SK-N-SH treated with all-trans-retinoic acid at 6 μM for 48 hours (cell line): ENCODE measurements around the gene PSMA5.

Source experiments
- ZC3H10 ChIP-seq: fragments of 250-450 bp; sonication (Bioruptor Pico); IDR thresholded peaks from 2 replicates; pipeline ENCODE4 v1.5.1; 2021; ENCODE audit warnings: mild to moderate bottlenecking, moderate library complexity
- ZFP3 ChIP-seq: fragments of 250-450 bp; sonication (Bioruptor Pico); IDR thresholded peaks from 2 replicates; pipeline ENCODE4 v1.5.0; 2020; ENCODE audit warnings: mild to moderate bottlenecking, moderate library complexity
- TF ChIP-seq, protein P1 (sequence below): fragments of 250-450 bp; sonication (Bioruptor Pico); IDR thresholded peaks from 2 replicates; pipeline ENCODE4 v1.5.1; 2021; ENCODE audit warnings: mild to moderate bottlenecking, moderate library complexity

DNA sequence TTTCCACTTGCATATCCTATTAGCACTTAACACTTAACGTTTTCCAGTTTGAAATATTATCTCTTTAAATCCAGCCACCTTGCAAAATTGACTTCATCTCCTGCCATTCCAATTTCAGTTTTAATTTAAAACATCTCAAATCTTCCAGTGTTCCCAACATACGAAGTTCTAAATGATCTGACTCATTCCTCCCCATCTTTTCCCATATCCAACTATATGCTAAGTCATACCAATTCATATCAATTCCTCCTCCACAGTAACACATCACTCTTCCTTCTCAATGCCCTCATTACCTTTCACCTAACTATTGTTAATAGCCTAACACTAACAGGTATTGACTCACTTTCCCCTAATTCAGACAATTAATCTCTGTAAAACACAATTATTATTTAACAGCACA is 2.8 kb downstream of the PSMA5 start:
- TF ChIP-seq, protein P1, sequence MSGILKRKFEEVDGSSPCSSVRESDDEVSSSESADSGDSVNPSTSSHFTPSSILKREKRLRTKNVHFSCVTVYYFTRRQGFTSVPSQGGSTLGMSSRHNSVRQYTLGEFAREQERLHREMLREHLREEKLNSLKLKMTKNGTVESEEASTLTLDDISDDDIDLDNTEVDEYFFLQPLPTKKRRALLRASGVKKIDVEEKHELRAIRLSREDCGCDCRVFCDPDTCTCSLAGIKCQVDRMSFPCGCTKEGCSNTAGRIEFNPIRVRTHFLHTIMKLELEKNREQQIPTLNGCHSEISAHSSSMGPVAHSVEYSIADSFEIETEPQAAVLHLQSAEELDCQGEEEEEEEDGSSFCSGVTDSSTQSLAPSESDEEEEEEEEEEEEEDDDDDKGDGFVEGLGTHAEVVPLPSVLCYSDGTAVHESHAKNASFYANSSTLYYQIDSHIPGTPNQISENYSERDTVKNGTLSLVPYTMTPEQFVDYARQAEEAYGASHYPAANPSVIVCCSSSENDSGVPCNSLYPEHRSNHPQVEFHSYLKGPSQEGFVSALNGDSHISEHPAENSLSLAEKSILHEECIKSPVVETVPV = no peak
- TF ChIP-seq ZC3H10 = no peak
- TF ChIP-seq ZFP3 (CRISPR knock-in tag) = no peak
